Fibroblast of lung (primary cell): ENCODE data around the gene PRR5L. TPM values are rescaled to one million over a fixed set of nuclear protein-coding genes. Genes with fewer than 3 reads are reported as not detected.
A peak's percentile ranks its signal among the peaks of the same experiment; 100 is the strongest.

Experiments
- DNase-seq, 2 donors: peaks; one replicate each; pipeline versions ENCODE4 v3.0.0 to v3.0.0-alpha.2; 2010; ENCODE audit warnings: low read depth in 2 of 2
- H2AFZ ChIP-seq: 2 replicates; pipeline ENCODE4 v1.5.1; 2012; ENCODE audit warnings: low read length, control low read depth, inconsistent platforms
- H3K27ac ChIP-seq: 2 replicates; pipeline ENCODE4 v1.5.1; 2011; ENCODE audit warnings: low read length, control low read depth; ENCODE audit not compliant: insufficient read depth
- H3K27me3 ChIP-seq: 2 replicates; pipeline ENCODE4 v1.5.1; 2011; ENCODE audit warnings: mild to moderate bottlenecking, low read length; ENCODE audit not compliant: control insufficient read depth, insufficient read depth
- H3K36me3 ChIP-seq: 2 replicates; pipeline ENCODE4 v1.5.1; 2011; ENCODE audit warnings: low read length; ENCODE audit not compliant: control insufficient read depth, insufficient read depth
- H3K4me1 ChIP-seq: 2 replicates; pipeline ENCODE4 v1.5.1; 2011; ENCODE audit warnings: low read length; ENCODE audit not compliant: control insufficient read depth, insufficient read depth; ENCODE audit errors: extremely low read depth
- H3K4me2 ChIP-seq: 2 replicates; pipeline ENCODE4 v1.5.1; 2011; ENCODE audit warnings: low read length, control low read depth; ENCODE audit not compliant: insufficient read depth; ENCODE audit errors: extremely low read depth
- H3K4me3 ChIP-seq, 4 experiments: fragments of 200-600 bp in 1 of 4; sonication (generic) in 1 of 4; replicated peaks in 1 of 4; 2 replicates each; pipeline ENCODE4 v1.5.1; 2011 to 2016; ENCODE audit warnings: low read length in 4 of 4, low read depth in 3 of 4, mild to moderate bottlenecking in 3 of 4, control low read depth in 2 of 4, inconsistent platforms in 1 of 4, mixed read lengths in 1 of 4; ENCODE audit not compliant: insufficient read depth in 1 of 4; ENCODE audit errors: control extremely low read depth in 1 of 4
- H3K79me2 ChIP-seq: 2 replicates; pipeline ENCODE4 v1.5.1; 2012; ENCODE audit warnings: mild to moderate bottlenecking, low read length, inconsistent platforms; ENCODE audit not compliant: control insufficient read depth, insufficient read depth
- H3K9ac ChIP-seq: 2 replicates; pipeline ENCODE4 v1.5.1; 2011; ENCODE audit warnings: mild to moderate bottlenecking, low read length, control low read depth; ENCODE audit not compliant: insufficient read depth
- H3K9me3 ChIP-seq: 2 replicates; pipeline ENCODE4 v1.5.1; 2012; ENCODE audit warnings: low read depth, low read length; ENCODE audit not compliant: control insufficient read depth, insufficient read depth
- H4K20me1 ChIP-seq: 2 replicates; pipeline ENCODE4 v1.5.1; 2011; ENCODE audit warnings: low read length; ENCODE audit not compliant: control insufficient read depth, insufficient read depth; ENCODE audit errors: extremely low read depth
- EZH2 ChIP-seq: IDR thresholded peaks from 2 replicates; pipeline ENCODE4 v1.5.1; 2012; ENCODE audit warnings: low read length, control low read depth, mild to moderate bottlenecking; ENCODE audit errors: missing control alignments
- polyA plus RNA-seq, 2 donors: library from polyadenylated mRNA; depleted of rRNA in 1 of 2; stranded (reverse) in 1 of 2; unstranded in 1 of 2; fragments of >200 nt; gene quantifications; 2 replicates each; pipeline ENCODE4 v1.2.1, GENCODE V29; 2011 to 2012; ENCODE audit warnings: missing spikeins in 1 of 2
- total RNA-seq: library from RNA; depleted of rRNA; stranded (reverse); fragments of >200 nt; gene quantifications from 2 replicates; pipeline ENCODE4 v1.2.1, GENCODE V29; 2014
- TF ChIP-seq, protein P1 (sequence below), 2 donors: IDR thresholded peaks in 1 of 2; conservative IDR thresholded peaks in 1 of 2; 1 replicate in 1 of 2; 2 replicates in 1 of 2; pipeline ENCODE4 v1.5.1; 2011 to 2012; ENCODE audit warnings: low read length in 2 of 2, control low read depth in 1 of 2, inconsistent platforms in 1 of 2, low read depth in 1 of 2, mild to moderate bottlenecking in 1 of 2

PRR5L gene
- total and polyA plus RNA-seq, 2 donors (not counting 1 experiment from before 2014, with no cell fraction given), result 2.8 to 6.3 TPM

DNA sequence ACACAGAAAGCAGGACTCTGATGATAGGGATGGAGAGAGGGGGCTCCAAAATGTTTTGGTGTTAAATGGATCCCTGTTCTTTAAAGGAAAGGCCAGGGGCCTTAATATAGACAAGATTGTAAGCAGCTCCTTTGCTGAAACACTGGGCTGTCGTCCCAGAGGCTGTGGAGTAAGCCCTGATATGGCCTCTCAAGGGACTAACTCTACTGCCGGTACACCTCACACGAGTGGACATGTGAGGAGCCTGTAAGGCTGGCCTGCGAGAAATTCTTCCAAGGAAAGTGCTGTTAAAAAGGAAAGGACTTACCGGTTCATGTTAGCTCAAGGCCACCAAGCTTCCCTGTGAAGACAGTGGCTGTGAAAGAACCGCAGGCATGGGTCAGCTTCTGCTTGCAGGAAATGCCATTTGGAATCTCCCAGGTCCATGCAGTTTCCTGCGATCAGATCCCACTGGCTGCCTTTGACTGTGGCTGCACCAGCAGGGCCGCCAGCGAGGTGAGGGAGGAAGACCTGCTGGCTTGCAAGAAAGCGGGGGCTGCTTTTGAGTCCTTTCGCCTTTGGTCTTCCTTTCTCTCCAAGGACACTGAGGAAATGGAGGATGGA lies 106.6 kb downstream of the PRR5L start:
- Histone ChIP-seq H2AFZ (no peak overlapping the region), H3K4me3 (no peak overlapping the region), H3K27me3 (peaks cover 3% of the 10 kb centered on the region), H3K9ac (no peak overlapping the region), H3K79me2 (no peaks in the 10 kb centered on the region), H3K9me3 (no peaks in the 10 kb centered on the region), H3K4me1 (no peaks in the 10 kb centered on the region), H3K4me2 (no peak overlapping the region), H3K27ac (no peak overlapping the region), H4K20me1 (no peaks in the 10 kb centered on the region), H3K36me3 (no peaks in the 10 kb centered on the region)
- TF ChIP-seq, protein P1, sequence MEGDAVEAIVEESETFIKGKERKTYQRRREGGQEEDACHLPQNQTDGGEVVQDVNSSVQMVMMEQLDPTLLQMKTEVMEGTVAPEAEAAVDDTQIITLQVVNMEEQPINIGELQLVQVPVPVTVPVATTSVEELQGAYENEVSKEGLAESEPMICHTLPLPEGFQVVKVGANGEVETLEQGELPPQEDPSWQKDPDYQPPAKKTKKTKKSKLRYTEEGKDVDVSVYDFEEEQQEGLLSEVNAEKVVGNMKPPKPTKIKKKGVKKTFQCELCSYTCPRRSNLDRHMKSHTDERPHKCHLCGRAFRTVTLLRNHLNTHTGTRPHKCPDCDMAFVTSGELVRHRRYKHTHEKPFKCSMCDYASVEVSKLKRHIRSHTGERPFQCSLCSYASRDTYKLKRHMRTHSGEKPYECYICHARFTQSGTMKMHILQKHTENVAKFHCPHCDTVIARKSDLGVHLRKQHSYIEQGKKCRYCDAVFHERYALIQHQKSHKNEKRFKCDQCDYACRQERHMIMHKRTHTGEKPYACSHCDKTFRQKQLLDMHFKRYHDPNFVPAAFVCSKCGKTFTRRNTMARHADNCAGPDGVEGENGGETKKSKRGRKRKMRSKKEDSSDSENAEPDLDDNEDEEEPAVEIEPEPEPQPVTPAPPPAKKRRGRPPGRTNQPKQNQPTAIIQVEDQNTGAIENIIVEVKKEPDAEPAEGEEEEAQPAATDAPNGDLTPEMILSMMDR (conservative IDR thresholded peaks at IDR 0.05 in 1 of 2, IDR thresholded peaks at IDR 0.05 in 1 of 2; ENCODE audit: low read depth in 1 of 2, low read length in 2 of 2), result no peak
- TF ChIP-seq EZH2, result no peak
- no peak for DNase-seq

DNA sequence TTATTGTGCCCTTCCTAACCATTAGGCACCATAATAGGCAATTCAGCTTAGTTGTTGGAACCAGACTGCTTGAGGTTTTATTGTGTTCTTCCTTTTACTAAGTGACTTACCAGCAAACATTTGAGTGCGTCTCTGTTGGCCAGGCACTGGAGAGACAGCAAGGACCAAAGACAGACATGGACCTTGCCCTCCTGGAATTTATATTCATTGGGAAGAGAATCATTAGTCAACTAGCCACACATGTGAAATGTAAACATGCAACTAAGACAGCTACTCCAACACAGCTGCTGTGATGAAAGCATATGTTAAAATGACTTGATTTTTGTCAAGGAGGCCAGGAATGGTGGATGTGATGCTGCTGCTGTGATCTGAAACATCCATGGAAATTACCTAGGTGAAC lies 107.6 kb downstream of the PRR5L start:
- peak; percentile 9 to 52 for DNase-seq
- Histone ChIP-seq H3K4me2 (no peak overlapping the region), H3K4me1 (no peaks in the 10 kb centered on the region)

DNA sequence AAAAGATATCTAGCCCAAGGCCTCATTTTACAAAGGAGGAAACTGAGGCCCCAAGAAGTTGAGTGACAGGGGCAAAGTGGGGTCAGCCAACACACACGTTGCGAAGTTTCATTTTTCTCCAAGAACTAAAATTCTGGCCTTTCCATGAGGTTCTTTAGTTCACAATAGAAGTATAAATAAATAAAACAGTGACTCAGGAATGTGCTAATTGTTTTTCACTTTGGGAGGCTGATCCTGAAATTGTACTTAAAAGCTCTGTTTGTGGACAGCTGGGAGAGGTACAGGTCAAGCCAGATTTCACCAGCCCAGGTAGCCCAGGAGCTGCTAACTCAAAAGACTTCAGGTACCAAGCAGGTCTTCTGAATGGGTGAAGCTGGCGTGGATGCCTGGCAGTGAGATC lies 108.7 kb downstream of the PRR5L start:
- TF ChIP-seq EZH2, result no peak
- TF ChIP-seq, protein P1 (conservative IDR thresholded peaks at IDR 0.05 in 1 of 2, IDR thresholded peaks at IDR 0.05 in 1 of 2; ENCODE audit: low read depth in 1 of 2, low read length in 2 of 2), result no peak
- no peak overlapping the region for H2AFZ ChIP-seq
- H3K36me3 ChIP-seq, result no peaks in the 10 kb centered on the region
- no peaks in the 10 kb centered on the region for H3K4me1 ChIP-seq
- H3K27ac ChIP-seq, result no peak overlapping the region
- no peaks in the 10 kb centered on the region for H3K27me3 ChIP-seq
- no peak overlapping the region for H3K4me3 ChIP-seq
- no peaks in the 10 kb centered on the region for H3K79me2 ChIP-seq
- DNase-seq, result peak; percentile 20 to 58
- H3K9me3 ChIP-seq, result no peaks in the 10 kb centered on the region
- H4K20me1 ChIP-seq, result no peaks in the 10 kb centered on the region
- H3K9ac ChIP-seq, result no peak overlapping the region
- no peak overlapping the region for H3K4me2 ChIP-seq

More for the DNA sequence above, 107.6 kb downstream of the PRR5L start:
- Histone ChIP-seq H2AFZ (no peak overlapping the region), H3K9me3 (no peaks in the 10 kb centered on the region), H3K9ac (no peak overlapping the region), H3K79me2 (no peaks in the 10 kb centered on the region), H3K4me3 (no peak overlapping the region), H3K36me3 (no peaks in the 10 kb centered on the region), H3K27me3 (peaks cover under 1% of the 10 kb centered on the region), H3K27ac (no peak overlapping the region), H4K20me1 (no peaks in the 10 kb centered on the region)
- TF ChIP-seq, protein P1 (conservative IDR thresholded peaks at IDR 0.05 in 1 of 2, IDR thresholded peaks at IDR 0.05 in 1 of 2; ENCODE audit: low read depth in 1 of 2, low read length in 2 of 2), result no peak
- no peak for TF ChIP-seq EZH2
